Vagina (tissue), 2 donors: Measurements from ENCODE around the gene REEP1. TPM values are rescaled to one million over a fixed set of nuclear protein-coding genes. Genes with fewer than 3 reads are reported as not detected.

Source experiments
- DNase-seq, 2 donors: peaks; one replicate each; pipeline ENCODE4 v3.0.0-alpha.2; 2017; ENCODE audit errors: extremely low spot score in 2 of 2
- H3K27ac ChIP-seq: fragments of 200-600 bp; sonication (generic); one replicate; pipeline ENCODE4 v1.5.1; 2019
- H3K27me3 ChIP-seq: fragments of 200-600 bp; sonication (generic); one replicate; pipeline ENCODE4 v1.5.1; 2019
- H3K36me3 ChIP-seq, 2 donors: fragments of 200-600 bp; sonication (generic); one replicate each; pipeline ENCODE4 v1.5.1; 2017 to 2019
- H3K4me1 ChIP-seq: fragments of 200-600 bp; sonication (generic); one replicate; pipeline ENCODE4 v1.5.1; 2019
- H3K4me3 ChIP-seq, 2 donors: fragments of 200-600 bp; sonication (generic); 1 replicate in 1 of 2; 2 replicates in 1 of 2; pipeline ENCODE4 v1.5.1; 2016 to 2019
- H3K9me3 ChIP-seq: fragments of 200-600 bp; sonication (generic); one replicate; pipeline ENCODE4 v1.5.1; 2019
- CTCF ChIP-seq, 3 experiments: fragments of 450-650 bp in 2 of 3; fragments of 200-600 bp in 1 of 3; sonication (generic) in 1 of 3; IDR thresholded peaks; one replicate each; pipeline ENCODE4 v1.5.1; 2017 to 2019; ENCODE audit warnings: antibody characterized with exemption in 3 of 3, mild to moderate bottlenecking in 2 of 3, moderate library complexity in 2 of 3
- POLR2A ChIP-seq, 2 donors: fragments of 450-650 bp; IDR thresholded peaks; one replicate each; pipeline ENCODE4 v1.6.1; 2017; ENCODE audit warnings: antibody characterized with exemption in 2 of 2, mild to moderate bottlenecking in 2 of 2, moderate library complexity in 2 of 2
- POLR2AphosphoS5 ChIP-seq, 2 donors: sonication (generic); formaldehyde crosslinking; IDR thresholded peaks; one replicate each; pipeline ENCODE4 v1.9.0; 2017; ENCODE audit warnings: antibody characterized with exemption in 2 of 2, mild to moderate bottlenecking in 2 of 2, low read depth in 1 of 2; ENCODE audit not compliant: insufficient read depth in 1 of 2
- intact Hi-C: fragments of 100-400 bp; cut with DNase I; formaldehyde crosslinking; loops from one replicate; pipeline ENCODE4 v1.15.1; 2023
- total RNA-seq: library from RNA; depleted of rRNA; stranded (reverse); fragments of >200 nt; gene quantifications from one replicate; pipeline ENCODE4 v1.2.3, GENCODE V29; 2016

REEP1 gene
- total RNA-seq, 1 donor from 2014 or later: 13.5 TPM

GRCh38 chr2:86214503-86214832 is 123.0 kb downstream of the REEP1 start:
- intact Hi-C loops: no loop called here
- TF ChIP-seq CTCF (IDR thresholded peaks at IDR 0.05) (no peak), POLR2A (IDR thresholded peaks at IDR 0.05) (no peak), POLR2AphosphoS5 (IDR thresholded peaks at IDR 0.05; ENCODE audit: insufficient read depth in 1 of 2, low read depth in 1 of 2) (no peak)
- Histone ChIP-seq H3K4me3 (no peak overlapping the region), H3K27ac (no peak overlapping the region), H3K36me3 (peaks cover 0 to 39% of the 10 kb centered on the region in 2 donors), H3K4me1 (no peaks in the 10 kb centered on the region), H3K9me3 (no peaks in the 10 kb centered on the region), H3K27me3 (no peaks in the 10 kb centered on the region)
- DNase-seq: no peak

- H3K27ac ChIP-seq: no peak overlapping the region
- intact Hi-C loops: no loop called here
- H3K4me3 ChIP-seq: no peak overlapping the region
- peaks cover 0 to 43% of the 10 kb centered on the region in 2 donors for H3K36me3 ChIP-seq
- no peaks in the 10 kb centered on the region for H3K9me3 ChIP-seq
- H3K27me3 ChIP-seq: no peaks in the 10 kb centered on the region
- H3K4me1 ChIP-seq: no peaks in the 10 kb centered on the region
- no peak for DNase-seq
- TF ChIP-seq POLR2A (IDR thresholded peaks at IDR 0.05) (no peak), CTCF (IDR thresholded peaks at IDR 0.05) (no peak), POLR2AphosphoS5 (IDR thresholded peaks at IDR 0.05; ENCODE audit: insufficient read depth in 1 of 2, low read depth in 1 of 2) (no peak)
These were observed 123.5 kb downstream of the REEP1 start for GRCh38 chr2:86213699-86214502.

GRCh38 chr2:86213056-86213455 is 124.4 kb downstream of the REEP1 start:
- no peak for DNase-seq
- Histone ChIP-seq H3K4me1 (no peaks in the 10 kb centered on the region), H3K9me3 (no peaks in the 10 kb centered on the region), H3K4me3 (no peak overlapping the region), H3K27me3 (no peaks in the 10 kb centered on the region), H3K36me3 (peaks cover 0 to 52% of the 10 kb centered on the region in 2 donors), H3K27ac (no peak overlapping the region)
- intact Hi-C loops: no loop called here
- no peak for TF ChIP-seq CTCF (IDR thresholded peaks at IDR 0.05)
- no peak for TF ChIP-seq POLR2A (IDR thresholded peaks at IDR 0.05)
- TF ChIP-seq POLR2AphosphoS5 (IDR thresholded peaks at IDR 0.05; ENCODE audit: insufficient read depth in 1 of 2, low read depth in 1 of 2): no peak

- peaks cover 0 to 64% of the 10 kb centered on the region in 2 donors for H3K36me3 ChIP-seq
- H3K4me3 ChIP-seq: no peak overlapping the region
- no peaks in the 10 kb centered on the region for H3K9me3 ChIP-seq
- no peaks in the 10 kb centered on the region for H3K27me3 ChIP-seq
- no peak overlapping the region for H3K27ac ChIP-seq
- intact Hi-C loops: no loop called here
- DNase-seq: no peak
- TF ChIP-seq POLR2AphosphoS5 (IDR thresholded peaks at IDR 0.05; ENCODE audit: insufficient read depth in 1 of 2, low read depth in 1 of 2) (no peak), POLR2A (IDR thresholded peaks at IDR 0.05) (no peak), CTCF (IDR thresholded peaks at IDR 0.05) (no peak)
- H3K4me1 ChIP-seq: no peaks in the 10 kb centered on the region
These were observed 125.6 kb downstream of the REEP1 start for GRCh38 chr2:86211796-86212188.

GRCh38 chr2:86211033-86211795 is 126.2 kb downstream of the REEP1 start:
- Histone ChIP-seq H3K27ac (no peak overlapping the region), H3K27me3 (no peaks in the 10 kb centered on the region), H3K4me3 (no peak overlapping the region), H3K9me3 (no peaks in the 10 kb centered on the region), H3K36me3 (peaks cover 0 to 70% of the 10 kb centered on the region in 2 donors), H3K4me1 (no peaks in the 10 kb centered on the region)
- no peak for DNase-seq
- intact Hi-C loops: no loop called here
- no peak for TF ChIP-seq CTCF (IDR thresholded peaks at IDR 0.05)
